Measurements from ENCODE around the gene ADRB2.

- TF ChIP-seq CTCF (IDR thresholded peaks at IDR 0.05) (no peak), POLR2A (IDR thresholded peaks at IDR 0.05) (no peak), EP300 (IDR thresholded peaks at IDR 0.05) (no peak)
These were observed 41.2 kb upstream of the ADRB2 start for GRCh38 chr5:148785223-148785622.
